DMS53 treated with DMSO at 0.1 percent for 48 hours (cell line): ENCODE results near the gene WFS1.

Experiments used
- DNase-seq: peaks from one replicate; lab custom pipeline; 2025; ENCODE audit not compliant: unreplicated experiment; lab: John Stamatoyannopoulos, UW

Gene WFS1

DNA sequence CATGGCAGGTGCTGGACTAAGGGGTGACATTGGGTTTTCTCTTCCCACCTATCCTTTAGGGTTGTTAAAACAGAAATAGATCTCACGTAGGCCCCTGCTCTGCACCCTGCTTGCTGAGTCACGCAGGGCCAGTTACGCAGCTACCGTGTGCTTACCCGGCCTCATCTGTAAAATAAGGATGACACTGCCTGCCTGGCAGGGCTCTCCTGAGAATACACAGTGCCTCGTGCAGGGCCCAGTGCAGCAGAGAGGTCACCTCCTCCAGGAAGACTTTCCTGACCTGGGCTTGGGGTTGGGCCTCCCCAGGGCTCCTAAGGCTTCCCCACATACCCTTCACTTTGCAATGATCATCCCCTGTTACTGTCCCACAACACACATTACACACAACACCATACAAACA is 35.7 kb upstream of the WFS1 start:
- DNase-seq: no peak

DNA sequence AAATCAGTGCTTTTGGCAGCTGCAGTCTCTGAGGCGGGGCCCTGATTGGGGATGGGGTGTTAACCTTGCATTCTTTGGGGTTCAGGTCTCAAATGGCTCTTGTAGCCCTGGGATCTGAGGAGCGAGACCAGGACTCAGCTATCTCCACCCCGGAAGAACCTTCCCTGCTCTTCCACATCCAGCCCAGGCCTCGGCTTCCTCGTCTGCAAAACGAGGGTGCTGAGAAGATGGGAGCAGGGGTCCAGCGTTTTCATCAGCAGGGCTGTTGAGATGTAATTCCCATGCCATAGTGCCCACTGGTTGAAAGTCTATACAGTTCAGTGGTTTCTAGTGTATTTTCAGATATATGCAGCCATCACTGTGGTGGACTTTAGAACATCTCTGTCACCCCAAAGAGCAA is 34.6 kb upstream of the WFS1 start:
- no peak for DNase-seq

DNA sequence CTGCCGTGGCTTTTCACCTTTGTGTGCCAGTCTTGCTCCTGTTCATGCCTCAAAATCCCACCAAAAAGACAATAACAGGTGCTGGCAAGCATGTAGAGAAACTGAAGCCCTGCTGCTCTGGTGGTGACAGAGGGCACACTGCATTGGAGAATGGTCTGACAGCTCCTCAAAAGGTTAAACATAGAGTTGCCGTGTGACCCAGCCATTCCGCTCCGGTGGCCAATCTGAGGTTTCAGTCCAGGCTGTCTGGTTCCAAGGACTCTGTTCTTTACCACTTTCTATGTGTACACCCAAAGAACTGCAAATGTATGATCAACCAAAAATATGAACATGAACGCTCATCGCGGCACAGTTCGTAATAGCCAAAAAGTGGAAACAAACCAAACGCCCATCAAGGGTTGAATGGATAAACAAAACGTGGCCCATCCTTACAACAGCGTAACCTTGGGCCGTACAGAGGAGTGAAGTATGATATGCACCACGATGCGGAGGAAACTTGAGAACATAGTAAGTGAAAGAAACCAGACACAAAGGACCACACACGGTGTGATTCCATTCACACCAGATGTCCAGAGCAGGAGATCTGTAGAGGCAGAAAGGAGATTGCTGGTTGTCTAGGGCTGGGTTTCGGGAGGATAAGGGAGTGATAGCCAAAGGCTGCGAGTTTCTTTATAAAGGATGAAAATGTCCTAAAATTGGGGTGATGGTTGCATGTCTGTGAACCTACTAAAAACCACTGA is 33.6 kb upstream of the WFS1 start:
- DNase-seq: no peak

DNA sequence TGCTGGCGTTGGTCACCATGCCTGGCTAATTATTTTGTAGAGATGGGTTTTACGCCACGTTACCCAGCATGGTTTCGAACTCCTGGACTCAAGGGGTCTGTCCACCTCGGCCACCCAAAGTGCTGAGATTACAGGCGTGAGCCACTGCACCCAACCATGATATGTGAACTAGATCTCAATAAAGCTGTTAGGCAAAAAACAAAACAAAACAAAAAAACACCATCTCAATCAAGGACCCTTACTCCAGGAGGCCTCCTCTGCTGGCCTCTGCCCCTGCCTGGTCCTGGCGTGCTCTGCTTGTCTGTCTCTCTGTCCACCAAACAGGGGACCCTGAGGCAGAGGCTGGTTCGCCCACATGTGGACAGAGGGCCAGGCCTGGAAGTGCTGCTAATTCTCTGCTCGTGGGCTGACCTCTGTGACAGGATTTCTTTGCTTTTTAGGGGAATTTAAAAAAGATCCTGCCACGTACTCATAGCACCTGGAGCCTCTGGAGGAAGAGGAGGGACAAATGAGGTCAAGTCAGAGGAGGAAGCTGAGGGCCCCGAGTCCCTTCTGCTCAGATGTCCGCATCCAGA is 32.7 kb upstream of the WFS1 start:
- no peak for DNase-seq

DNA sequence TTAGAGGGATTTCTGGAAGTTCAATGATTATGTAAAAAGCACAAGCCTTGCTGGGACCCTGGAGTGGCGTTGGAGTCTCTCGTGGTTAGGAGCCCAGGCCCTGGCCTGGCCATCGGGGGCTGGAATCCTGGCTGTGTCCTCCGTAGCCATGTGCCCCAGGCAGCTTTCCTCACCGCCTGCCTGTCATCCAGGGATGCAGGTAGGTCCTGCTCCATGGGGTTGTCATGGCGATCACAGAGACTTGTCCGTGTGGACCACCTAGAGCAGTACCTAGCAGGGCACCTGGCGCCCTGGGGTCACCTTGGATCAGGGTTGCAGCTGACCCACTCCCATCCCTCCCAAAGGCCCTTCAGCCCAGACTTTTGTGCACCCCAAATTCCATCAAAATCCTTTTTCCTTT is 30.2 kb upstream of the WFS1 start:
- DNase-seq: no peak

DNA sequence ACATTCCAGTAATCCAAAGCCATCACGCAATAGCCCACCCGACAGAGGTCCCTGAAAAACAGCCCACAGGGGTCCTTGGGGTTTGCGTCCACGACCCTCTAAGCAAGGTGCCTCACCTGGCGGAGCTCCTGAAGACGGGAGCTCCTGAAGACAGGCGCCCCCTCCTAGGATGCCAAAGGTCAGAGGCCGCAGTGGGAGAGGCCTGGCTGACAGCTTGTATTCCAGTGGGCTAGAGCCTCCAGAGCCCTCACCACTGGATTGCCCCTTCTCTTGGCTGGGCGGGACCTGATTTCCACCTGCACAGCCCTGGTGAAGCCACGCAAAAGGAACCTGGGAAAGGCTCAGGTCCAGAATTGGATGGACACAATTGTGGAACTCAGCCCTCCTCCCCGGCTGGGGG is 29.7 kb upstream of the WFS1 start:
- DNase-seq: no peak

DNA sequence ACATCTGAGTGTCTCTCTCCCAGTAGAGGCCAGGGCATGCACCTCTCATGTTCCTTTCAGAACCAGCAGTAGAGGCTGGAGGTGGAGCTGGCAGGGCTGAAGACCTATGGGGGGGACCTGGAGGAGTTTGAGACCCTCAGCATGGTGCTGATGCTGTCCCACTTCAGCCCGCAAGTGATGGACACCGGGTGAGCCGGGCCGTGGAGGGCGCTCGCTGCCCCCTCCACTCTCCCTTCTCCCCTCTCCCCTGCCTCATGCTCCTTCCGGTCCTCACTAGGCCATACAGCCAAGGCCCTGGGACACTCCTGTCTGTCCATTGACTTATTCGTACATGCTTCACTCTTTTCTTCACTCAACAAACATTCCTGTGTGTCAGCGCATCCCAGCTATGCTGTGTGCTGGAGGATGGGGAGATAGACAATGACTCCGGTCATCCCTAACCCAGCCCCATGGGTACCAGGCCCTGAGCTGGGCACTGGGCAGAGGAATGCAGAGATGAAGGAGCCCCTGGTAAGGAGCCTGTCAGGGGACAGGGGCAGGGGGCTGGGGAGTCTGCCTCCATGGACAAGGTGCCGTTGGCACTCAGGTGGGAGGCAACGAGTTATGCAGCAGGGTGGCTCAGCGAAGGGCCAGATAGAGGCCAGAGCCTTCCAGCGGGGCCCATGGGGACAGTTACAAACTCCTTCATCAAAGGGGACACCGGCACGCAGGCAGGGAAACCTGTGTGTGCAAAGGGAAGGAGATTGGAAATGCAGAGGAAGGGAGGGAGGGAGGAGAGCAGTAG is 28.4 kb upstream of the WFS1 start:
- DNase-seq: no peak

DNA sequence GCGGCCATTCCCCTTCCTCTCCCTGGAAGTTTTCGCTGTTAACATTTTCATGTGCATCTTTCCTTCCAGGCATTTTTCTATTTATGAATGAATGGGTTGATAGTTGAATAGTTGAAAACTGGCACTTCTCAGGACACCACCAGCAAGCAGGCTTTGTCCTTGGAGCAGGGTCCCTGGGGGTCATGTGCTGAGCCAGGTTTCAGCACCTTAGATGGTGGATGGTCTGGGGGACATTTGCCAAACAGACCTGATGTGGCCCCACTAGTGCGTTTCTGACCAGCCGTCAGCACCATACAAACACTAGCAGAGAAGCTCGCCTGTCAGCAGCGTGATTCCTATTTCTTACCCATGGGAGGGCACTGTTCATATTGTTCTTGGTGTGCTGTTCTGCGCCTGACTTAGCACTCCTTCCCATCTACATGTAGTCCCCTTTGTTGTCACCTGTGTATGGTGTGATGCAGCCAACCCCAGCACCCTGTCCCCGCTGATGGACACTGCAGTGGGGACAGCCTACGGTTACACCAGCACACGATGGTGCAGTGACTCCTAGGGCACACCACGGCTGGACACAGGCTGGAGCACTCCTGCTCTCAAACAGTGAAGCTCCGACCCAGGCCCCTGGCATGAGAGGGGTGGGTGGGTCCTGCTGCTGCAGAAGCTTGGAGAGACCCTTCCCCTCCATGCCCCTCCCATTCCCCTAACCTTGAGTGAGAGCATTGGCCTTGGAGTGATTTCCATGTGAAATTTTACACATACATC is 27.2 kb upstream of the WFS1 start:
- DNase-seq: no peak

DNA sequence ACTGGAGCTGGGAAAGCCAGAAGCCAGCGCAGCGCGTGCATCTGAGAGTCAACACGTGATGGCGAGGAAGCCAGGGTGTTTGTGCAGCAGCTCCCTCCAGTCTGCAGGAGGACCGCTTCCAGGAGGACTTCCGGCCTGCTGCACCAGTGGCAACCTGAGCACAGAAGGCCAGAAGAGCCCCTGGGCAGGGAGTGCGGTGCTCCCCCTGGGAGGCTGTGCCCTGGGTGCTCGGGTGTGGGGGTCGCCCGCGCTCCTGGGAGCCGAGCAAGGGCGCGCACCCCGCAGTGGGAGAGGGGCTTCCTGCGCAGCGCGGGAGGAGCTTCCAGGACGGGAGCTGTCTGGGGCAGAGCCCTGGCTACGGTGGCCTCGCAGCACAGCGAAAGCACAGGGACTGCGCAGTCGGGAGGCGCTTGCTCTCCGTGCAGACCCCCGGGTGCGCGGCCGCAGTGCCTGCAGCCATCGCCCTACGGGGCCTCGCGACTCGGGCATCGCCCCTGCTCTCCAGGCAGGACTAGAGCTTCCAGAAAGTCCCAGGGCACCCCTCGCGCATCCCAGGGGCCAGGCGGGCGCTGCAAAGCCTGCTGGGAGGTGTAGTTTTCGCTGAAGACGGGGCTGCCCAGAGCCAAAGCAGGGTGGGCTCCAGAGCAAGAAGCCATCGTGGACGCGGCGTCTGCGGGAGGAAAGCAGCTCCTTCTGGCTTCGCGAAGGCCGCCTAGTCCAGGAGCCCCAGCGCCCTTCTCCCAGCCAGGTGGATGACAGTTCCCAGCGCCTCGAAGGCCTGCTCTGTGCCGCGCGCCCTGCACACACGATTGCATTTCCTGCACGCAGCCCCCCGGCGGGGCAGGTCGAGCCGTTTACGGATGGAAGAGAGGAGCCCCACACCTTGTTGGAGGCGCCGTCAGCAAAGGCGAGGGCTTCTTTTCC is 24.1 kb upstream of the WFS1 start:
- DNase-seq: no peak

DNA sequence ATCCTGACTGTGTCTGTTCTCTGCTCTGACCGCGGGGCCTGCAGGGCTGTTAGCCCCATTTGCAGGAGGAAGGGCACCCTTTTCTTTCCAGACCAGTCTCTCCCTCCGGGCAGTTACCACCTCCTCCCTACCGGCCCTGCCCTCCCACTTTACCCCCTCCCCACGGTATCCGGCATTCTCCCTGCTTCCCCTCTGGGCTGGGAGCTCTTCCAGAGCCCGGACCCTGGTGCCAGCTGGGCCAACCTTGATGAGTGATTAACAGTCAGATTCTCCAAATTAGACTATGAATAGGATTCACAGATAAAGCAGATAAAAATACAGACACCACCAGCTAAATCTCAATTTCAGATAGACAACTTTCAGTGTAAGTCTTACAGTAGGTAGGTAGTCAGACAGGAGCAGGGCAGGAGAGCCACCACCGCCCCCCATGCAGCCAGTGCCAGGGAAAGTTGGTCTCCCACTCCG is 23.4 kb upstream of the WFS1 start:
- DNase-seq: no peak

DNA sequence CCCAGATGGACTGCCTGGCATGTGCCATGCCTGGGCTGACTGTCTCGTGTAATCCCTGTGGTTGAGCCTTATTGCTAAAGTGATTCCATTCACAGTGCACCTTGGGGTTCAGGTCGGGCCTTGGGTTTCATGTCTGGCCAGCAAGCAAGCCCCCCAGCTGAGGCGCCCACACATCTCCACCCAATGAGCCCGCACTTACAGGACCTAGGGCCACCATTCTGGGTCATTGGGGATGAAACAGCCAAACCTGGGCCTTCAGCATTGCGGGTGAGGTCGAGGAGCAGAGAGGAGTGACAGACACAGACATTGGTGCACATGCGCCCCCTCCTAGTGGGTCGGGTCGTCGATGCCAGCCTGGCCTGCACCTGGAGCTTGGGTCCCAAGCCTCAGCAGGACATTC is 21.3 kb upstream of the WFS1 start:
- no peak for DNase-seq

DNA sequence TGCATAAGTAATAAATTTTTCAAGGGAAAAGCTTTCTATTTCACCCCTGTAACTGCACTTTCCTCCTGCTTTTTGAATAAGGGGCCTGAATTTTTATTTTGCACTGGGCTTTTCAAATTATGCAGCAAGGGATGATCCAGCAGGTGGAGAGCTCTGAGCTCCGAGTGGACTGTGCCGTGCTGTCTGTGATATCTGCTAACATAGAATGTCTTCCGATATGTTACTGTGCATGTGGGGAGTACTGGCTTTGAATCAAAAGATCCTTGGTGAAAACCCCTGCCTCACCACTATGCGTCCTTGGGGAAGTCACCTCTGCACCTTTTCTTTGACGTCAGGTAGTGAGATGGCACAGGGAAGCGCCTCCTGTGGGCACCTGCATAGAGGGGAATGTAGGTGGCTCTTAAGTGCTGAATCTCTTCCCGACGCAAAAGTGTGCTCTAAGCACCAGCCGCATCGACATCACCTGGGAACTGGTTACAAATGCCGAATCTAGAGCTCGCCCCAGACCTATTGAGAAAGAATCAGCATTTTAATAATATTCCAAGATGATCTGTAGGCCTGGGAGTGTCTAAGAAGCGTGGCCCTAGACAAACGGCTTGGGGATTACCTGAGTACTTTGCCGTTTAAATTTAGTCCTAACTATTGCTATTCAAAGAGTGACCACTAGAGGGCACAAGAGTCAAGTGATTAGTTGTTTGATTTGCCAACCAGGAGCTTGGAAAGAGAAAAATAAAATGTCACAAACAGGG is 19.2 kb upstream of the WFS1 start:
- peak; percentile 92 for DNase-seq

DNA sequence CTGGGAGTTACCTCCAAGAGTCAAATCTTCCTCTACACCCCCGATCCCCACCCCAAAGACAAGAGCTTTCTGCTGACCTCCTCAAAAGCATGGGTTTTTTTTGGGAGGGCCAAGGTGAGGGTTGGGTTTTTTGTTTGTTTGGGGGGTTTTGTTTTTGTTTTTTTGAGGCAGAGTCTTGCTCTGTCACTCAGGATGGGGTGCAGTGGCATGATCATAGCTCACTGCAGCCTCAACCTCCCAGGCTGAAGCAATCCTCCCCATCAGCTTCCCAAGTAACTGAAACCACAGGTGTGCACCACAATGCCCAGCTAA is 18.7 kb upstream of the WFS1 start:
- no peak for DNase-seq

DNA sequence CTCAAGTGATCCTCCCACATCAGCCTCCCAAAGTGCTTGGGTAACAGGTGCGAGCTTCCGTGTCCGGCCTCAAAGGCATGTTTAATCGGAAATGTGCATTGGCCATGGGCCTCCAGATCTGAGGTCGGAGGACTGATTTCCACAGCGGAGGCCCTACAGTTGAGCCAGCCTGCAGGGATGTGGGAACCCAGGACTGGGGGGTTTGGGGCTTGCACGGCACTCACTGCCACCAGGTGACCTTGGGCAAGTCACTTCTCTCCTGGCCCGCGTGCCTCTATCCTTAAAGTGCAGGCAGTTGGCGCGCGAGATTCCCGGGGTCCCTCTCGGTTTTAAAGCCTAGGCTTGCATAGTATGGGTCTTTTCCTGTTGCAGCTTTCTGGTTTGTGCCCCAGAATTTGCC is 18.3 kb upstream of the WFS1 start:
- DNase-seq: no peak

DNA sequence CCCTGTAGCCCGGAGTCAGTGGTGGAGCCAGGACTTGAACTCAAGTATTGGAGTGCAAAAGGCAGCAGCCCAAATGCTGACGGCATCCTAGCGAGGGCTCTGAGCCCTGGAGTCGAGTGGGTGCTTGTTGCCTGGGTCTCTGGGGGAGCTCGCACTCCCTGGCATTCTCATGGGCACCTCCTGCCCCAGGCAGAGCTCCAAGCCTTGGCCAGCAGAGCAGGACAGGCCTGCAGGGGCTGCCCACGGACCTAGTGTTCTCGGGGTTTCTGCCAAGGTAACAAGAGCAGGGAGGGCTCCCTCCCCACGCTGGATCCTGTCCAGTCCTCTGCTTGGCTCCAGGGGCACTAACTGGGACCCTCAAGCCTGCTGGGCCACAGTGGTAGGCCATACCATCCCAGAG is 17.6 kb upstream of the WFS1 start:
- DNase-seq: no peak

DNA sequence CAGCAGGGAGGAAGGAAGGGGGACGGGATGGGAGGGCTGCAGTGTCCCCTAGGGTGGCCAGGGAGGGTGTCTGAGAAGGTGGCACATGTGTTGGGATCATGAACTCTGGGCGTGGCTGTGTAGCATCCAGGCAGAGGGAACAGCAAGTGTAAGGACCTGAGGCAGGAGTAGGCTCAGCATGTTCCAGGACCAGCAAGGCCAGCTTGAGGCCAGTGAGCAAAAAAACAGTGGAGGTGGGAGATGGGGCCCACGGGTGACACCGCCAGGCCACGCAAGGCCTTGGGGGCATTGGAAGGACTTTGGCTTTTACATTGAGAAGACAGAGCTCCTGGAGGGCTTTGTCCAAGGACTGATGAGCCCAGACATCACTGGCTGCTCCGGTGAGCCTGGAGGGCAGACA is 16.5 kb upstream of the WFS1 start:
- no peak for DNase-seq

DNA sequence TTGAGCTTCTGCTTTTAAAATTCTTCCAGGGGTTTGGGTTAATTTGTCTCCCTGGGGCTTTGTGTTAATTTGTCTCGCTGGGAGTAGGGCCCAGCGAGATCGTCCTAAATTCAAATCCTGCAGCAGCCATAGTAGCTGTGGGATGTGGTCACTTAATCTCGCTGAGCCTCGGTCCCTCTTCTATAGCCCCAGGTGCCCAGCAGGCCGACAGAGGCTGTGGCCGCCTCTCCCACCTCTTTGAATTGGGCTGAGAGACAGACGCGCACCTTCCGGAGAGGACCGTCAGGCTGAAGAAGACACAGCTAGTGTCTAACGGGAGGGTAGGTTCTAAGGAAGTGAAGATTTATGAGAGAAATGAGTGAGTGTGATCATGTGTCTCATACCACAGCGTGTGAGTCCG is 15.7 kb upstream of the WFS1 start:
- no peak for DNase-seq

DNA sequence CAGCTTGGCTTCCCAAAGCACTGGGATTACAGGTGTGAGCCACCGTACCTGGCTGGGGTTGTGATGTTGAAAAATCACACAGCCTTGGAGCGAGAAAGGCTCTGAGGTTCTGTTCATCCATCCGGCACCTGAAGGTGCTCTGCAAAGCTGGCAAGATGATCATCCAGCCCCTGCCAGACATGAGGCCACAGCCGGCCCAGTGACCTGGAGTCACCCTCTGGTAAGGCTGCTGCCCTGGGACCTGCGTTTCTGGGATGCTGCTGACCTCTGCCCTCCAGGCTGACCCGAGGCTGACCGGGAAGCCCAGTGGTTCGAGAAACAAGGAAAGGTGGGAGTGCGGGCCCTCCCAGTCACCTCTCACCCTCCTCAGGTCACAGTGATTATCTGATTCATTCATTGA is 13.5 kb upstream of the WFS1 start:
- DNase-seq: no peak

DNA sequence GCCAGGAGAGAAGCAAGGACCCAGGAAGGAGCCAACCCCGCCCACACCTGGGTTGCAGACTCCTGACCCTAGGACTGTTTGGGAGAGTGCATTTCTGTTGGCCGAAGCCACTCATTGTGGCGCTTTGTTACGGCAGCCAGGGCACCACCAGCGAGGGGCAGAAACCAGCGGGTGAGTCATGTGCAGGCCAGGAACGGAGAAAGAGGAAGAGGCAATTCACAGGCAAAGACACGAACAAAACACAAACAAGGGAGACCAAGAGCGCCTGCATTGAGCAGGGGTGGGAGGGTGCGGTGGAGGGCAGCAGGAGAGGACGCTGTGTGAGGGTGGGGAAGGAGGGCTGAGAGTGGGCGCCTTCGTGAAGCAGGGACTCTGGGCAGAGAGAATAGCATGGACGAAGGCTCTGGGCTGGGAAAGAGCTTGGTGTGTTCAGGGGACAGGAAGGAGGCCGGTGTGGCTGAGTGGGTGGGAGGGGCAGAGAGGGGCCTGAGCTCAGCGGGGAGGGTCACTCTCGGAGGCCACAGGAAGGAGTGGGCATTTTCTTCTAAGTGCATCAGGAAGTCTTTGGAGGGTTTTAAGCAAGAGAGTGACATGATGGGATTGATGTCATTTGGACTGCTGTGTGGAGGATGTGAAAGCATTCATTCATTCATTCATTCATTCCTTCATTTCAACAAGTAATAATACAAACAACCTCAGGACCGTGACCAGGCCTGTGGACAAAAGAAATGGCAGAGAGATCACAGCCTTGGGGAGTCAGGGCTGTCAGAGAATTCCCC is 12.2 kb upstream of the WFS1 start:
- no peak for DNase-seq
